ENCODE data around the gene POC1A. TPM values are rescaled to one million over a fixed set of nuclear protein-coding genes. Genes with fewer than 3 reads are reported as not detected.

Gene POC1A
- total and polyA plus RNA-seq, 2 of the 8 experiments (the other 6 are each of a cell fraction or from before 2014, with no cell fraction given), result 35.7 to 39.2 TPM

GRCh38 chr3:52106951-52107611, 47.1 kb downstream of the POC1A start:
- H3K14ac ChIP-seq (ENCODE audit: insufficient read length), result no peak overlapping the region
- no peaks in the 10 kb centered on the region for H3K9me3 ChIP-seq (ENCODE audit: insufficient read depth in 2 of 2, low read depth in 1 of 2, low read length in 1 of 2)
- H4K20me1 ChIP-seq (replicated peaks in 1 of 2; ENCODE audit: control insufficient read depth in 1 of 2, insufficient read depth in 2 of 2, low read length in 2 of 2), result peaks cover 0 to 3% of the 10 kb centered on the region in 2 experiments
- FAIRE-seq, result no peak
- TF ChIP-seq SP1 (IDR thresholded peaks at IDR 0.05; ENCODE audit: low read depth, low read length), result no peak
- no peak overlapping the region for H3K4me3 ChIP-seq (ENCODE audit: extremely low read depth in 1 of 4, insufficient read depth in 2 of 4, low read depth in 3 of 4, low read length in 4 of 4)
- no peak overlapping the region for H2BK120ac ChIP-seq (replicated peaks; ENCODE audit: low read depth, low read length)
- peak overlapping the region; percentile 10 for H4K91ac ChIP-seq (replicated peaks; ENCODE audit: insufficient read length, low read length)
- H3K4me2 ChIP-seq (ENCODE audit: insufficient read depth in 1 of 2, low read depth in 2 of 2, low read length in 2 of 2), result no peak overlapping the region
- no peak overlapping the region for H2BK20ac ChIP-seq (ENCODE audit: low read length)
- no peak overlapping the region for H3K23ac ChIP-seq (ENCODE audit: insufficient read length)
- no peaks in the 10 kb centered on the region for H3K79me2 ChIP-seq (ENCODE audit: control insufficient read depth in 1 of 2, insufficient read depth in 2 of 2, low read length in 2 of 2)
- H3K4me1 ChIP-seq (replicated peaks in 1 of 4; ENCODE audit: control insufficient read depth in 3 of 4, insufficient read depth in 4 of 4, low read length in 3 of 4), result no peaks in the 10 kb centered on the region
- ChIA-PET POLR2A (ENCODE audit: partially characterized antibody) (no interaction called here), CTCF (ENCODE audit: partially characterized antibody) (interaction anchor here (1.6 to 2.4 kb wide), 3 partner anchors 93 to 104 kb away, joined by 5 to 10 read pairs (median 7); no protein-coding TSS in a partner anchor)
- DNase-seq (ENCODE audit: low read depth in 1 of 2, low spot score in 2 of 2), result no peak
- no peak overlapping the region for H2AK5ac ChIP-seq (ENCODE audit: low read depth, low read length)
- no peak overlapping the region for H4K8ac ChIP-seq (ENCODE audit: extremely low read depth, insufficient read depth, low read length)
- WGBS, 2 experiments (ENCODE audit: extremely low coverage in 1 of 2, insufficient coverage in 1 of 2, insufficient read length in 1 of 2, insufficient replicate concordance in 2 of 2, low coverage in 1 of 2, low lambda C conversion rate in 2 of 2, missing lambda C conversion rate in 1 of 2), result 88% methylated on average over 11 of the region's 11 CpGs; no CpG with 5 or more reads in 1 of the 2 experiments
- no peak overlapping the region for H2BK15ac ChIP-seq (ENCODE audit: low read length)
- H3K56ac ChIP-seq (replicated peaks; ENCODE audit: insufficient read length, low read depth, low read length), result no peak overlapping the region
- H3K27ac ChIP-seq (ENCODE audit: low read depth, low read length), result no peak overlapping the region
- no peaks in the 10 kb centered on the region for H3K27me3 ChIP-seq (replicated peaks in 1 of 4; ENCODE audit: control insufficient read depth in 3 of 4, extremely low read depth in 1 of 4, insufficient read depth in 3 of 4, low read length in 3 of 4)
- no peaks in the 10 kb centered on the region for H3K79me1 ChIP-seq (ENCODE audit: low read depth, low read length)
- H3K18ac ChIP-seq (ENCODE audit: extremely low read depth, low read length), result no peak overlapping the region
- H3K23me2 ChIP-seq (ENCODE audit: low read depth, low read length), result no peaks in the 10 kb centered on the region
- H2AFZ ChIP-seq (ENCODE audit: low read length), result no peak overlapping the region
- H3K36me3 ChIP-seq (ENCODE audit: control insufficient read depth in 2 of 4, insufficient read depth in 4 of 4, low read length in 3 of 4), result peaks cover 2 to 5% (median 4%) of the 10 kb centered on the region in 4 experiments; a peak in 6 of 8 replicates
- no peak overlapping the region for H4K5ac ChIP-seq (ENCODE audit: insufficient read length, low read depth, low read length)
- H3K9ac ChIP-seq (replicated peaks in 1 of 4; ENCODE audit: extremely low read depth in 1 of 4, low read depth in 3 of 4, low read length in 3 of 4), result no peak overlapping the region
- H3K4ac ChIP-seq (replicated peaks; ENCODE audit: insufficient read length, low read depth, low read length), result peak overlapping the region; percentile 62
- peak overlapping the region; percentile 39; the same call in 1 of the 2 replicates for H2BK5ac ChIP-seq (ENCODE audit: low read depth, low read length)
- H2BK12ac ChIP-seq (ENCODE audit: low read depth, low read length), result no peak overlapping the region

Data from H1 (cell line).